Stimulated activated CD4-positive, alpha-beta T cell treated with anti-CD3 and anti-CD28 coated beads, Interleukin-15, amount 100 ng/mL, for 48 hours (primary cell): ENCODE data around the gene KCND3.

Experiments used
- DNase-seq, 2 donors: peaks; one replicate each; pipeline ENCODE4 v3.0.0-alpha.2; 2020; ENCODE audit warnings: low read depth in 2 of 2

The KCND3 gene

DNA sequence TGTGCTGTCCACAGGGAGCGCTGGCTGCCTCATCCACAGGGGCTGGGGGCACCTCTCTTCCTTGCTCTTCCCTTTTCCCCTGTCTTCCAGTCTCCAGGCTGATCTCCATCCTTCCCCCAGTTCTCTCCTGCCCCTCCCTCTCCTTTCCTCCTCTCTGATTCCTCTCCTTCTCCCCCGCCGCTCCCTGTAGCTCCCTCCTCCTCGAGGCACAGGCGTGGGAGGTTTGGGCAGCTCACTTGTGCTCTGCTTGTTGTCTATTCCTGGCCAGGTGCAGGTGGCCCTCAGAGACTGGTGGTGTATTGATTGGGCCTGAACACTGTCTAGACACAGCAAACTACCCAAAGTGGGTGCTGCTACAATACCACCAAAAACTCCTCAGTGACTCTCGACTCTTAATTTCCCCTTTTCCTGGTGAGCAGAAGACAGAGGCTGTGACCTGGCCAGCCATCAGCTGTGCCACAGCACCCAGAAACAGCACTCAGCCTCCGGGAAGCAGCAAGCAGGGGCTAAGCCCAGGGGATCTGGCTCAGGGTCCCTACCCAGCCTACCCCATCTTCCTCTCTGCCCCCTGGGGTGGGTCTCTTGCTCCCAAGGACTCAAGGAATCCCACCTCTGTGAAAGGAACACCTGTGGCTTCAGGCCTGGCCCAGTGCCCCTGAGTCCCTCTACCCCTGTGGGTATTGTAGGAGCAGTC, 140.5 kb downstream of the KCND3 start:
- no peak for DNase-seq

DNA sequence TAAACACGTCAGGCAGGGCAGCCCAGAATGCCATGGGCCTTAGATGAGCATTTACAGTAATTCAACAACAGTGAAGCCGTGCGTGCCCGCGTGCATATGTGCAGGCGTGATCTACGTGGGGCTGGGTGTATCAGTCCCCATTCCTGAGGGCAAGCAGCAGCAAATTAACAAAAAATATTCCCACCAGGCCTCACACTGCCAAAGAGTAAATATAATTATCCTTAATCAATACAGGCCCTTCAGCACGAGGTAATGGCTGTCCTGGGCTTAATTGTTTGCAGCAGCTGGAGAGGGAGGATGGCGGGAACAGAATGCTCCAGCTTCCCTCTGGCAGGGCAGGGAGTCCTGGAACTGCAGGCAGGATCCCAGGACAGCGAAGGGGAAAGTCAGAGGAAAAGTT, 142.0 kb downstream of the KCND3 start:
- no peak for DNase-seq

DNA sequence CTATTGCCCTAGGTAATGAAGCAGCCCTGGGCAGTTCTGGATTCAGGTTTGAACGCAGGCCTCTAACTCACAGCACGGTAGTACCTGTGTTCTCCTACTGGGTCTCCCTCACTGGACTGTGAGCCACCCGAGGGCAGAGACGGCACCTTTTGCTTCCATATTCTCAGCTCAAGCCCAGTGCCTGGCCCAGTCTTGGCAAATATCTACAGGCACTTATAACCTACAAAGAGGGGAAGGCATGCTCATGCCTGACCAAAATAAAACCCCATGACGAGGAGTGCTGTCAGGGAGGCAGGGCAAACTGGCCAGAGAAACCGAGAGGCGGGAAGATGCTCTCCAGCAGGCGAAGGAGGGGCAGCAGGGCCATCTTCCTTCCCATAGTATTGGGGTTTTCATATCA, 142.6 kb downstream of the KCND3 start:
- DNase-seq, result no peak

DNA sequence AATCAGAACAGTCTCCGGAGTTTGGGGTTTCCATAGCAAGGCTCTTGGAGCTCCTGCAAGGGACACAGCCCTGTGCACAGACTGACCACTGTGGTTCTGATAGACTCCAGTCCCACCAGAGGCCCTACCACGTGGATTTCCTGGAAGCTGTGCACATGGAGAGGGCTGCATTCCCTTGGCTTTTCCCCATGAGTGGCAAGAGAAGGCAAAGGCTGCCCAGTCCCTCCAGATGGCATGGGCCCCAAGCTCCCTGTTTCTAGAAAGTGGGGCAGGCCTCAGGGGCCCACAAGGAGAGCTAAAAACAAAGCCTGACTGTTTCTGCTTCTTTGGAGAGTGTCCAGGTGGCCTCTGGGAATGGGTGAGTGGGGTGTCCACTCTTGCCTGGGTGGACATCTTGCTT, 146.3 kb downstream of the KCND3 start:
- no peak for DNase-seq

DNA sequence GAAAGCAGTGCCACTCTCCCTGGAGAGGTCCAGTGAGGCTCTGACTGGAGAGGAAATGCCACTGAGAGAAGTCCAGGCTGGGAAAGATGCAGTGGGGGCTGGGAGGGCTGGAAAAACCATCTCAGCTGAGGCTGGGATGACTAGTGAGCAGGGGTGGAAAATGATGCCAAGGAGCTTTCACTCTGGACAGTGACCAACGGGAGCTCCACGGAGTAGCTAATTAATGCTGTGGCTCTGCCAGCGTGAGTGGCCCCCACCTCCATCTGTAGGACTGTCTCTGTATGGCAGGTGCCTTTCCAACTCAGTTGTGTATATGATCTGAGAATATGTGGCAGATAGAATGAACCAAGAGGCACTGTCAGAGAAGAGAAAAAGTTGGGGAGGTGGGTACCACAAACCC, 147.1 kb downstream of the KCND3 start:
- no peak for DNase-seq

DNA sequence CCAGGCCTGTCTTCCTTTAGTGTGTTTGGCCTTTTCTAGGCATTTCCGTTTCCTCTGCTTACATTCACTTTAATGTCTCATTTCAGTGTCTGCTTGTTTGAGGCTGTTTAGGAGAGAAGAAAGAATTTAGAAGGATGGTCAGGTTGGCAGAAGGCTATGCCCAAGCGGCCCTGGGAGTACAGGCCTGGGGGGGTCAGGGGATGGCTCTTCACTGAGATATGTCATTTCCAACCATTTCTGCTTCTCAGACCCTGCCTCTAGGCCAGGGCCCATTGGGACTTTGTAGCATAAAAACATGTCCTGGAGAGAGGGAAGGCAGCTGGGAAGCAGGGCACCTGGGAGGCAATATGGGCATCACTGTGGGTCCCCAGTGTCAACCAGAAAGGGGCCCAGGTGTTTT, 147.7 kb downstream of the KCND3 start:
- DNase-seq, result no peak

DNA sequence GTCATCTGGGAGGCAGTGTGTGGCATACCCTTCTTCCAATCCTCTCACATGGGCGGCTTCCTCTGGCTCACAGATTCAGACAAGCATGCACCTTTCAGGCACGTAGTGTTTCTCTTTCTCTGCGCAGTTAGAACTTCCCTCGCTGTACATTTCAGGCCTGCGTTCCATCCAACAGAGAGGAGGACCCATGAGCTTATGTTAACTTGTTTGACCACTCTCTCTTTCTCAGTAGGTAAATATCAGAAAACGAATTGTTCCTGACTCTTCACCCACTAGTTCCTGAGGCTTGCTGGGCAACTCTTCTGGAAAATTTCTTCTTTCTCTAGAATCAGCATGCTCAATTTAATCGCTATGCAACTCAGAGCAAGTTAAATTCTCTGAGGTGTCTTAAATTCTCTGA, 148.3 kb downstream of the KCND3 start:
- no peak for DNase-seq

DNA sequence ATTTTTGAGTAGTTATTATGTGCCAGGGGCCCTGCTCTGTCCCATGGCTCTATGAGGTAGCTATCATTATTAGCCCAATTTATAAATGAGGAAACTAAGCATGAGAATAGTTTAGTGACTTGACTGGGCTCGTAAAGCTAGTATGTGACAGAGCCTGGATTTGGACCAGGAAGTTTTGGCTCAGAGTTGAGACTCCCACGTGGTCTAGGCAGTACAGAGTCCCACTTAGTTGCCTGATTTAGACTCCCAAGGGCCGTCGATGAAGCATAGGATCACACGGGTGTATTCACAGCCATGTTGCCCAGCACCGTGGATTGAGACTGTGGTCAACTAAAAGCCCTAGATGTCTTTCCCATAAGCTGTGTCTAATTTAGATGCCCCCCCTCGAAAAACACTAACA, 152.1 kb downstream of the KCND3 start:
- no peak for DNase-seq

DNA sequence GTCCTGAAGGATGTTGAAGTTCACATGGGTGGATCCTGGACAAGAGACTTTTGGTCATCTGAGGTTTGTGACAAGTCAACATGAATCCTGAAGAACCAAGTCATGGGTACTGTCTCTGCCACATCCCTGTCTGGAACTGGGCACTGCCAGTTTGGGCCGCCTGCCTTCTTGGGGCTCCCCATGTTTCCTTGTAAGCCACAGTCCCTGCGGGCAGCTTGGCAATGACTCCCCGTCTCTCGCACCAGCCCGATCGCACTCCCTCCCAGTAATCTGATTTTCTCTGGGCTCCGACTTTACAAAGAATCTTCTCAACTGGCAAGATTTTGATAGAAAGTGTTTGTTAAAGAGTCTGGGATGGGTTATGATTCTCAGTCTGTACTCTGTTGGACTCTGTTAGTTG, 153.4 kb downstream of the KCND3 start:
- no peak for DNase-seq

DNA sequence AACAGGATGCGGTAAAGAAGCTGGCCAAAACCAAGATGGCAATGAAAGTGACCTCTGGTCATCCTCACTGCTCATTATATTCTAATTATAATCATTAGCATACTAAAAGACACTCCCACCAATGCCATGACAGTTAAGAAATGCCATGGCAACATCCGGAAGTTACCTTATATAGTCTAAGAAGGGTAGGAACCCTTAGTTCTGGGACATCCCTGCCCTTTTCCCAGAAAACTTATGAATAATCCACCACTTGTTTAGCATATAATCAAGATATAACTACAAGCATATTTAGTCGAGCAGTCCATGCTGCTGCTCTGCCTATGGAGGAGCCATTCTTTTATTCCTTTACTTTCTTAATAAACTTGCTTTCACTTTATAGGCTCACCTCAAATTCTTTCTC, 154.0 kb downstream of the KCND3 start:
- DNase-seq, result no peak

DNA sequence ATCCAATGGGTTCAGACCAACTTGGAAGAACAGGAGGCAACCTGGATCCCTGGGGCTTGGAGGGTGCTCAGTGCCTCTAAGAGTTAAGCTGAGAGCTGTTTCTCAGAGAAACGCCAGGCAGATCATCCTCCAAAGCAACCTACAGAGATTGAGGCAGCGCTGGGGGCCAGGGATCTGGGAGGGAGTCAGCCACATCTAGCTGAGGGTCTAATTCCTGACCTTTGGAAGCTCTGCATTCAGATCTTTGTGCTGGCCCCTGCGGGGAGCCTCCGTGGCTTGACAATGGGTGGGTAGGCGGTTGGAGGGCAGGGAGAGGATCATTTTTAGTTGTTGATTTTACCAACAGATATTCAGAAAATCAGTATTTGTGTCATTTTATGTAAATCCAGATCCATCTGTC, 154.5 kb downstream of the KCND3 start:
- DNase-seq, result no peak

DNA sequence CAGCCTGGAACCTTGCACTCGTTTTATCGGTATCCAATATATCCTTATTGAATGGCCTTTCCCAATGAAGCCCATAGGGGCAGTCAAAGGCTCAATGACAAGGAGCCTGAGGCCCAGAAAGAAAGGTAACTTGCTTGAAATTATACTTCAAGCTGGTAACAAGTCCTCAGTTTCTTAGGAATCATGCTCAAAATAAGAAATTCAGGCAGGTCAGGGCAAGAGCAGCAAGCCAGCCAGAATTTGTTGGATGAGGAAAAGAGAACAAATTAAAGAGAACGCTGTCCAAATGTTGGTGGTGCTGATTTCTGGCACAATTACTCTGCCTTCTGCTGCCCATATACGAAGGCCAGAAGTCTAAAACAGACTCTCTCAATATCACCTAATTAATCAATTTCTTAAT, 156.1 kb downstream of the KCND3 start:
- DNase-seq, result no peak

DNA sequence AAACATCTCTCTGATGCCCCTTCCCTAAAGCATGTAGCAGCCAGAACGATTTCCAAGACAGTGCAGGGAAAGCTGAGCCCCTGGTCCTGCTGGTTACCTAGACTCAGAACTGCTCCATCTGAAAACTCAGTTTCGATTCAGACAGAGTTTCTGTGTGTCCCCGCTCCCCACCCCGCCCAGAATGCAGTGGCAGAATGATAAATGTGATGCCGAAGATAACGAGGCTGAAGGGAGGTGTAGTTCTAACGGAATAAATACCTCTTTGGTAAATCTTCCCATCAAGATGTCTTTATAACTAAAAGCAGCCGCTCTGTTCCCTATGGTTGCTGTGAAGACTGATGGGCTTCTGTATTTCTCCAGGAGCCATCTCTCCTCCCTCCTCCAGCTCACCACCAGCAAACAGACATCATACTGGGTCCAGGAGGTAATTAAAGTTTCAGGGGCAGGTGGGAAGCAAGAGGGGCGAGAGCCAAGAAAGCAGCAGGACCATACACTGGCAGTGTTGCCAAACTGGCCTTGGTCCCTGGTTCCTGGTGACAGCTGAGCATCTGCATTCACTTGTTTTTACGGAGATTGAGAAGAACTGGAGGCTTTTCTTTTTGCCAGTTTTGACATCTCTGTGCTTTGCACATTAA, 156.8 kb downstream of the KCND3 start:
- DNase-seq, result no peak

DNA sequence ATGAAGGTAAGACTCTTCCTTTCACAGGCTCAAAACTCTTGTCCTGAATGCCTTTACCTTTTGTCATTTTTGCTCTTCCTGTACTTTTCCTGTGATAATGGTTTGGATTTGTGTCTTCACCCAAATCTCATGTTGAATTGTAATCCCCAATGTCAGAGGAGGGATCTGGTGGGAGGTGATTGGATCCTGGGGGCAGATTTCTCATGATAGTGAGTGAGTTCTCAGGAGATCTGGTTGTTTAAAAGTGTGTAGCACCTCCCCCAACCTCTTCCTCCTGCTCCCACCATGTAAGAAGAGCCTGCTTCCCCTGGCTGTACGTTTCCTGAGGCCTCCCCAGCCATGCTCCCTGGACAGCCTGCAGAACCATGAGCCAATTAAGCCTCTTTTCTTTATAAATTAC, 158.3 kb downstream of the KCND3 start:
- no peak for DNase-seq

DNA sequence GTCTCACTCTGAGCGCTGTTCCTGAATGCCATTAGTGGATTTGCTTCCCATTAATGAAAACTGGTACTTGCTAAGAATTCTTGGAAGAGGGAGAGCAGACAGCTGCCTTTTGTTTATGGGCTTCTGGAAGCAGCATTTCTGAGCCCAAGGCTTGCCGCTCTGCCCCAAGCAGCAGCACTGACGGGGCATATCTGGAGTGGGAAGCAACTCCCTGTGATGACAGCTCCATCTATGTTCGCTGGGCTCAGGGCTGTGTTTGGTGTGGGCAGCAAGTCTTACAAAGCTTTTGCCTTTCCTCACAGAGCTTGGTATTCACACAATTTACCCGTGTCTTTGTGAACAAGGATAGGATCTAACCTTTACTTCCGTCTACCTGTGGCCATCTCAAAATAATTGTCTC, 161.5 kb downstream of the KCND3 start:
- no peak for DNase-seq

DNA sequence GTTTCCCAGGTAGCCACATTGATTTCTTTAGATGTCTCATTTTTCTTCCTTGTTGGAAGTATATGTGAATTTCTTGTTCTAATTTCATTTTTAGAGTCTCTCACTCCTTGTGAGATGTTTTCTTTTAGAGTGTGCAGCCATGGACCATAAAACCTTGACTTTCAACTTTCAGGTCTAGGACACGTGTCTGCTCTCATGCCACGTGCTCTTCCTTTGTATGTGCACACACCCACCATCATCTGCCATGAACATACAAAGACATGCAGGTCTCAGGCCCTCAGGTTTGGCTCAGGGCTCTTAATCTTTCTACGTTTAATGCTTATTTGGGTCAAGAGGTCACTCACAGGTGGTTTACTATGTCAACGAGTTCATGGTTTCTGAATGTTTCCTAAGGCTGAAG, 163.2 kb downstream of the KCND3 start:
- no peak for DNase-seq

DNA sequence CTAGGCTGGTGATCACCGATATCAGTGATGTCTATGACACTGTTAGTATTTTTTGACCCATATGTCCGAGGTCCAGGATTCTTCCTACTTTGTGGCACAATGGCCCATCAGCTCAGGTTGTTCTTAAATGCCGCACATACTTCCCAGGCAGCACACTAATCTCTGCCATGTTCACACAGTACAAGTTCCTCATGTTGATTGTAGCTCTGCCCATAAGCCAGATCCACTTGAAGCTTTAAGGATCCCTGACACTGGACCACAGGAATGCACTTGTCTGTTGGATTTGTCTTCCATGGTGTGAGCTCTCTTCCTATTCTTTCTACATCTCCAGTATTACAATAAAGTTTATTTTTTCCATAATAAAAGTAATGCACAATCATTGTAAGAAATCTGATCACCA, 164.3 kb downstream of the KCND3 start:
- DNase-seq, result no peak

DNA sequence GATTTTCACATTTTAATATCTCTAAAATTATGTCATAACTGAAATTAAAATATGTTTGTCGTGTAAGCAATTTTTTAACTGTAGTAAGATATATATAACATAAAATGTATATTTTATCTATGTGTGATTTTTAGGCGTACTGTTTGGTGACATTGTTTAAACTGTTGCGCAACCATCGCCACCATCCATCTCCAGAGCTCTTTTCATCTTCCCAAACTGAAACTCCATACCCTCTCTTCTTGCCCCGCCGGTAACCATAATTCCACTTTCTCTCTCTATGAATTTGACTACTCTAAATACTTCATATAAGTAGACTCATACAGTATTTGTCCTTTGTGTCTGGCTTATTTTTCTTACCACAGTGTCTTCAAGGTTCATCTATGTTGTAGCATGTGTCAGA, 167.3 kb downstream of the KCND3 start:
- DNase-seq, result no peak

DNA sequence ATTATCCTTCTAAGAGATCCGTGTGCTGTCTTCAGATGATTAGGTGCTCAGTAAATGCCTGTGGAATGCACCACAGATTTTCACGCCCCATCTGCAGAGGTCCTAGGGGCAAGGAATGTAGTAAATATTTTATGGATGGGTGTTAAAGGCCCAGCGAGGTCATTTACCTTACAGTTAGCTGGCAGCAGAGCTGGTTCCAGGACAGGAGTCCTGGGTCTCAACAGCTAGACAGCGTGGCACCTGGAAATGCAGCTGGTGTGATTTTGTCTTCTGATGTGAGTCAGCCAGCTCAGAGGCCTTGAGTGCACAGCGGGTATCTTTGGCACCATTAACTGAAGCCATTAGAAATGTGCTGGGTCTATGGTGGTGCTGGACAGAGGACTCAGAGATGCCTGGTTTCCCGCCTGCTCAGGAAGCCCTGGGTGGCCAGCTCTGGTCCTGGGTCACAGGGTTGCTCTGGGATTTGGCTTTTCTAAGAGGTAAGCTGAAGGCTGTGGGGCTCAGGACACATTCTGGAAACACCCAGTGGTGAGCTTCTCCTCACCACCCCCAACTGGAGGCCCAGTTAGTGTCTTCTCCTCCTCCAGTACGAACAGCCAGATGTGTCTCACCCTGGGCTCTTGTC, 168.2 kb downstream of the KCND3 start:
- DNase-seq, result no peak

DNA sequence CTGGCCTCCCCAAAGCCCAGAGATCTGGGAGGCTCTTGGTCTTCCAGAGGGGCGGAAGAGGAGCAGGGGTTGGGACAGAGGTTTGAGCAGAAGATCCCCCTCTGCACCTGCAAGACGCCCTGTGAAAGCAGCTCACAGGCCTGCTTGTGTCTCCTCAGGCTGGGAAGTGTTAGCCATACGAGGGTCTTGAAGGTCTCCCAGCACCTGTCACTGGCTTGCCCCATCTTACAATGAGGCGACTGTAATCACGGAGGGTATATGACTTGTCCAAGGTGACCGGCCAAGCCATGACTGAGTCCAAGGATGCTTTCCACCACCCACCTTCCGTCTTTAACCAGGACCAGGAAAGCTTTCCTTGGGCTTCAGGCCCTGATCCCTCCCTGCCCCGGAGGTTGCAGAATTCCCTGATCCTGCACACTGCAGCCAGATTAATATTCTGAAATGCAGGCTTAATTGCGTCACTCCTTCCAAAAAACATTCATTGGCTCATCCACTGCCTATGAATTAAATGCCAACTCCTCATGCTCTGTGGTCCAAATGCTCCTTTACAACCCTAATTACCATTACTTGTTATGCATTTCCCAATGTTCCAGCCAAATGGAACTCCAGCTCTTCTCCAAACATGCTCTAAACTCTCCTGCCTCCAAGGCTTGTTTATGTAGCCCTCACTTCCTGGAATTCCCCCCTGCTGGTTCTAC, 169.8 kb downstream of the KCND3 start:
- DNase-seq, result no peak

DNA sequence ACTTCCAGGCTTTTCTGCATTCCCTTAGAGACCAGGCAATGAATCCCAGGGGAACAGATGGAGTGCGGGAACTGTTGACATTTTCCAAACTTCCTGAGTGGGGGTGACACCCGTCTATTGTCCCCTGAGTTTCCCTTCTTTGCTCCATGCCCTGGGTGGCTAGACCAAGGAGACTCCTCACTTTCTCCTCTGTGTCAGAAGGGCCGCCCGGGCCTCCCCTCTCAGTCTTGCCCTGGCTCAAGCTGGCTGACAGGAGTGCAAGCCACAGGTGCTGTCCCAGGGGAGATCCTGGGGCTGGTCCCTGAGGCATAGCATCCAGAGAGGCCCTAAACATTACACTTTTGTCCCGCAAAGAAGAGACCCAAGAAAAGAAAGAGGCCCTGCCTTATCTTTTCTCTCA, 170.9 kb downstream of the KCND3 start:
- no peak for DNase-seq

DNA sequence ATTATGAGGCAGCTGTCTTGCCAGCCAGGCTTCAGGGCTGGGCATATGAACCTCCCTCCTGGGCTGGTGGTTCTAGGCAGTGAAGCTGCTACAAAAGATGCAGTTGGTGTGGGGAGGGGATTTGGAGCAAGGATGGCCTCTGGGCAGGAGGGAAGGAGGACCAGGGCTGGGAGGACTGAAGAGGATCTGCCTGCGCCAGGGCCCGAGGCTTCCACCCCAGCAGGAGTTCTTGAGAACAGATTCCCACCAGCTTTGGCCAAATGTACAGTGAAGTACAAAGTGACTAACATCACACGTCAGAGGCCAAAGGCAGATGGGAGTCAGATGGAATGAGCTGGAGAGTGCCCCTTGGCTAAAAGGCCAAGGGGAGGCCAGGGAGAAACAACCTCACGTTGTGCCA, 171.4 kb downstream of the KCND3 start:
- no peak for DNase-seq

DNA sequence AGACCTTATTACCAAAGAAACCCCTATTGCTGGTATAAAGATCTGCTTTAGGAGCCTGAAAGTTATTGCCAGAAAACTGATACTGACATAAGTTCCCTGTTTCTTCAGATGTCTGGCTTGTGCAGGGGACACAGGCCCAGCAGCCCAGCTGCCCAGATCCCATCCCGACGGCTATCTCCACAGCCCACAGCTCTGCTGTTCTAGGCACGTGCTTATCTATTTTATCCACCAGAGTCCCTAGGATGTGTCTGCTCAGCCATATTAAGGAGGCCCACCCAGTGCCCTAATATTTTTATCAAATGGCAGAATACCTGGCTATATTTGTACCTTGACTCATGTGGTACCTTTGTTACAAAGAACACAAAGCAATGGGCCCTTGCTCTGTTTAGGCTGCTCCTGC, 174.8 kb downstream of the KCND3 start:
- DNase-seq, result no peak
